Uterus (tissue), 2 donors: Measurements from ENCODE around the gene PRUNE2.

Source experiments
- CTCF ChIP-seq, 4 experiments: fragments of 200-600 bp in 2 of 4; fragments of 450-650 bp in 2 of 4; sonication (generic) in 2 of 4; IDR thresholded peaks; one replicate each; pipeline ENCODE4 v1.5.1; 2016 to 2019; ENCODE audit warnings: antibody characterized with exemption in 4 of 4, mild to moderate bottlenecking in 2 of 4, moderate library complexity in 1 of 4
- POLR2A ChIP-seq, 2 donors: fragments of 450-650 bp; IDR thresholded peaks; one replicate each; pipeline ENCODE4 v1.6.1; 2016; ENCODE audit warnings: antibody characterized with exemption in 2 of 2, mild to moderate bottlenecking in 1 of 2, moderate library complexity in 1 of 2

GRCh38 chr9:76943054-76943453, 37.1 kb upstream of the PRUNE2 start:
- TF ChIP-seq POLR2A (IDR thresholded peaks at IDR 0.05) (no peak), CTCF (IDR thresholded peaks at IDR 0.05) (no peak)
